ENCODE results near the gene KRT35. TPM values are rescaled to one million over a fixed set of nuclear protein-coding genes. Genes with fewer than 3 reads are reported as not detected.

The KRT35 gene
- total and polyA plus RNA-seq, 10 donors, result 0.19 TPM; not detected in 8

DNA sequence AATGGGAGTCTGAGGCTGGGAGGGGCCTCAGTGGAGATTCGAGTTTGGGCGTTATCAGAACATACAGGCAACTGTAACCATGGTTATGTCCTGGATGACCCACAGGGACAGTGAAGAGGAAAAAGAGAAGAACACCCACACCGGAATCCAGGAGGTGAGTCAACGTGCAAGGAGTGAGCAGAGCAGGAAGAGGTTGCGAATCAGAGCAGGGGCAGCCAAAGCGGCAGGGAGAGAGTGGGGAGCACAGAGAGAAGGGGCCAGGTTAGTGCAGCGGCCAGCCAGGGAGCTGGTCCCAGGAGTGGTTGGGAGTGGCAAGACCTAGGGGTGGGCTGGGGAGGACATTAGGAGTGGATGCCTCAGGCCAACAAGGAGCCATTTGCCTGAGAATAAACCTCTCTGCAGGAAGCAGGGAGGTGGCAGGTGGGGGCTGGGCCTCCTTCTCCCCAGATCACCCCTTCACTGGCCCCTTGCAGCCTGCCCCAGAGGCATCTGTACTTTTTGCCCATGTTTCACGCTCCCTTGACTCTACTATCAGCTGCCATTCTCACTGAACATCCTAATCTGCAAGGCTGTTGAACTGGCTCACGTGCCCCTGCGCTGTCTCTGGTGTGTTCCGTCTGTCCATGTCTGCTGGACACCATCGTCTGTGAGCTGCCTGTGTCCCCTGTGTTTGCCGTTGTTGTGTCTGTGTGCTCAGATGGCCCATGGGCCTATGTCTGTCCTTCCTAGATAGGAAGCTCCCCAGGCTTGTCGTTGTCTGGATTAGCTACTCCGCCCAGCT is 19.4 kb upstream of the KRT35 start:
- Histone ChIP-seq H3K27me3 (replicated peaks in 1 of 7) (peaks cover 0 to 15% (median 0%) of the 10 kb centered on the region in 7 donors), H3K27ac (peak overlapping the region in 6 of 8 donors; percentile 43 to 98 (median 88)), H3K4me1 (peaks cover 0 to 47% (median 14%) of the 10 kb centered on the region in 6 donors), H3K4me3 (peak overlapping the region in 1 of 8 donors; percentile 13), H3K9me3 (no peaks in the 10 kb centered on the region), H3K36me3 (no peaks in the 10 kb centered on the region)
- WGBS, 5 donors, result 64 to 79% (median 67%) methylated on average over 15 of the region's 15 CpGs
- DNase-seq, result no peak
- no peak for TF ChIP-seq POLR2AphosphoS5 (IDR thresholded peaks at IDR 0.05)
- TF ChIP-seq, protein P1, sequence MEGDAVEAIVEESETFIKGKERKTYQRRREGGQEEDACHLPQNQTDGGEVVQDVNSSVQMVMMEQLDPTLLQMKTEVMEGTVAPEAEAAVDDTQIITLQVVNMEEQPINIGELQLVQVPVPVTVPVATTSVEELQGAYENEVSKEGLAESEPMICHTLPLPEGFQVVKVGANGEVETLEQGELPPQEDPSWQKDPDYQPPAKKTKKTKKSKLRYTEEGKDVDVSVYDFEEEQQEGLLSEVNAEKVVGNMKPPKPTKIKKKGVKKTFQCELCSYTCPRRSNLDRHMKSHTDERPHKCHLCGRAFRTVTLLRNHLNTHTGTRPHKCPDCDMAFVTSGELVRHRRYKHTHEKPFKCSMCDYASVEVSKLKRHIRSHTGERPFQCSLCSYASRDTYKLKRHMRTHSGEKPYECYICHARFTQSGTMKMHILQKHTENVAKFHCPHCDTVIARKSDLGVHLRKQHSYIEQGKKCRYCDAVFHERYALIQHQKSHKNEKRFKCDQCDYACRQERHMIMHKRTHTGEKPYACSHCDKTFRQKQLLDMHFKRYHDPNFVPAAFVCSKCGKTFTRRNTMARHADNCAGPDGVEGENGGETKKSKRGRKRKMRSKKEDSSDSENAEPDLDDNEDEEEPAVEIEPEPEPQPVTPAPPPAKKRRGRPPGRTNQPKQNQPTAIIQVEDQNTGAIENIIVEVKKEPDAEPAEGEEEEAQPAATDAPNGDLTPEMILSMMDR (IDR thresholded peaks at IDR 0.05 in 8 of 11, conservative IDR thresholded peaks at IDR 0.05 in 3 of 11), result no peak
- no peak for TF ChIP-seq POLR2A (IDR thresholded peaks at IDR 0.05)
- intact Hi-C loops (cut with DNase I; ENCODE audit: low total_unique reads), result no loop called here

DNA sequence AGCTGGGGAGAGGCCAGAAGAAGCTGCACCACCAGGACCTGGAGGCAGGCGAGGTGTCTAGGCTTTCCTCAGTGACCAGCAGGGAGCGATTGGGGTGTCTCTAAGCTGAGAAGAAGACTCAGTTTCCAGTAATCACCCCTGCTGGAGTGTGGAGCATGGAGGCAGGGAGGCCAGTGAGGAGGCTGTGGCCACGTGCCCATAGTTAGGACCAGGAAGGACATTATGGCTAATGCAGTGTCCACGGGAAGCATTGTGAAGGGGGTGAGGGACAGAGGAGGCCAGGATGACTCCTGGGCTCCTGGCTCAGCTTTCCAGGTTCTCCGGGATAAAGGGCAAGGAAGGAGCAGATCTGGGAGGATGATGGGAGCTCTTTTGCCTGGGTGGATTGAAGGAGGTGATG is 18.8 kb upstream of the KRT35 start:
- 82 to 92% (median 85%) methylated on average over 5 of the region's 5 CpGs for WGBS, 5 donors
- peaks cover 0 to 15% (median 0%) of the 10 kb centered on the region in 7 donors for H3K27me3 ChIP-seq (replicated peaks in 1 of 7)
- intact Hi-C loops (cut with DNase I; ENCODE audit: low total_unique reads), result no loop called here
- H3K4me3 ChIP-seq, result peak overlapping the region in 1 of 8 donors; percentile 57
- H3K36me3 ChIP-seq, result no peaks in the 10 kb centered on the region
- H3K9me3 ChIP-seq, result no peaks in the 10 kb centered on the region
- peak overlapping the region in 6 of 8 donors; percentile 34 to 98 (median 88) for H3K27ac ChIP-seq
- peaks cover 0 to 47% (median 14%) of the 10 kb centered on the region in 6 donors for H3K4me1 ChIP-seq
- TF ChIP-seq POLR2A (IDR thresholded peaks at IDR 0.05) (no peak), POLR2AphosphoS5 (IDR thresholded peaks at IDR 0.05) (no peak)
- TF ChIP-seq, protein P1 (IDR thresholded peaks at IDR 0.05 in 8 of 11, conservative IDR thresholded peaks at IDR 0.05 in 3 of 11), result no peak
- DNase-seq, result no peak

DNA sequence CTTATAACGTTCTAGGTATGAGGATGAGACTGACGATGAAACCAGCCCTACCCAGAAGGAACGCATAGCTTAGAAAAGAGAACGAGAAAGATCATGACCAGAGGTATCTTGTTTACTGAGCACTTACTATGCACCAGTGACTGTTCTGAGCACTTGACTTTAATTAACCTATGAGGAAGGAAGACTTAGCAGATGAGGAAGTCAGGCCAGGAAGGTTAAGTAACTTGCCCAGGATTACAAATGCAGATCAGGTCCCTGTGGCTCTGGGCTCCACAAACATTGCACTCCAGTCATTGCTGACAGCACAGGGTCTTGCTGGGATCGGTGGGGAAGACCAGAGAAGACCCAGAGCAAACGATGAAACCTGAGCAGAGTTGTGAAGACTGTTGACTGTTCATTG is 17.3 kb upstream of the KRT35 start:
- 33 to 51% (median 47%) methylated on average over 6 of the region's 6 CpGs for WGBS, 5 donors

More for the DNA sequence above, 17.3 kb upstream of the KRT35 start:
- peak overlapping the region in 1 of 8 donors; percentile 57 for H3K4me3 ChIP-seq
- no peaks in the 10 kb centered on the region for H3K9me3 ChIP-seq
- peak in 1 of 3 donors; percentile 75 for TF ChIP-seq POLR2AphosphoS5 (IDR thresholded peaks at IDR 0.05)
- TF ChIP-seq, protein P1 (IDR thresholded peaks at IDR 0.05 in 8 of 11, conservative IDR thresholded peaks at IDR 0.05 in 3 of 11), result no peak
- H3K27me3 ChIP-seq (replicated peaks in 1 of 7), result peaks cover 0 to 15% (median 0%) of the 10 kb centered on the region in 7 donors
- no peak for DNase-seq
- intact Hi-C loops (cut with DNase I; ENCODE audit: low total_unique reads), result no loop called here
- H3K36me3 ChIP-seq, result no peaks in the 10 kb centered on the region
- peaks cover 0 to 47% (median 14%) of the 10 kb centered on the region in 6 donors for H3K4me1 ChIP-seq
- peak overlapping the region; percentile 19 to 98 (median 90) for H3K27ac ChIP-seq

Measured in spleen (tissue), 11 donors.